Measurements from ENCODE around the gene DAZAP1. TPM values are rescaled to one million over a fixed set of nuclear protein-coding genes. Genes with fewer than 3 reads are reported as not detected.

The DAZAP1 gene
- total RNA-seq, 2 donors from 2014 or later: 154 to 179 TPM

- H3K27ac Mint-ChIP-seq: no peak overlapping the region
- no peaks in the 10 kb centered on the region for H3K27me3 ChIP-seq (ENCODE audit: control insufficient read depth, insufficient read depth, low read length, poor library complexity, severe bottlenecking)
- TF ChIP-seq CTCF (conservative IDR thresholded peaks at IDR 0.05): no peak
- 97 to 98% methylated on average over 48 to 52 of the region's 52 CpGs for WGBS, 2 experiments (ENCODE audit: insufficient coverage in 1 of 2, insufficient read length in 1 of 2)
- no peak overlapping the region for H3K27ac ChIP-seq (ENCODE audit: low read depth, low read length)
- H3K4me1 Mint-ChIP-seq: no peaks in the 10 kb centered on the region
- no peaks in the 10 kb centered on the region for H3K4me1 ChIP-seq (ENCODE audit: control insufficient read depth, insufficient read depth, low read length)
- H3K4me3 Mint-ChIP-seq: no peak overlapping the region
- H3K36me3 Mint-ChIP-seq (ENCODE audit: low read depth): peaks cover 48% of the 10 kb centered on the region
- DNase-seq: no peak
- H3K36me3 ChIP-seq (ENCODE audit: control insufficient read depth, insufficient read depth, low read length): peaks cover 60% of the 10 kb centered on the region
- no peaks in the 10 kb centered on the region for H3K27me3 Mint-ChIP-seq (ENCODE audit: insufficient read depth)
- H3K9ac ChIP-seq (ENCODE audit: extremely low read depth, low read length, poor library complexity, severe bottlenecking): no peak overlapping the region
- H3K9me3 Mint-ChIP-seq: no peaks in the 10 kb centered on the region
- H3K4me3 ChIP-seq (ENCODE audit: low read length): no peak overlapping the region
- no peaks in the 10 kb centered on the region for H3K9me3 ChIP-seq (ENCODE audit: control insufficient read depth, low read length)
These were observed 36.6 kb upstream of the DAZAP1 start for GRCh38 chr19:1370579-1371361.

- Mint-ChIP-seq H3K4me1 (no peaks in the 10 kb centered on the region), H3K36me3 (ENCODE audit: low read depth) (peaks cover 58% of the 10 kb centered on the region), H3K27ac (no peak overlapping the region), H3K27me3 (ENCODE audit: insufficient read depth) (no peaks in the 10 kb centered on the region), H3K4me3 (no peak overlapping the region), H3K9me3 (no peaks in the 10 kb centered on the region)
- Histone ChIP-seq H3K36me3 (ENCODE audit: control insufficient read depth, insufficient read depth, low read length) (peaks cover 53% of the 10 kb centered on the region), H3K9me3 (ENCODE audit: control insufficient read depth, low read length) (no peaks in the 10 kb centered on the region), H3K27me3 (ENCODE audit: control insufficient read depth, insufficient read depth, low read length, poor library complexity, severe bottlenecking) (no peaks in the 10 kb centered on the region), H3K9ac (ENCODE audit: extremely low read depth, low read length, poor library complexity, severe bottlenecking) (no peak overlapping the region), H3K27ac (ENCODE audit: low read depth, low read length) (no peak overlapping the region), H3K4me1 (ENCODE audit: control insufficient read depth, insufficient read depth, low read length) (no peaks in the 10 kb centered on the region), H3K4me3 (ENCODE audit: low read length) (no peak overlapping the region)
- TF ChIP-seq CTCF (conservative IDR thresholded peaks at IDR 0.05): no peak
- WGBS, 2 experiments (ENCODE audit: insufficient coverage in 1 of 2, insufficient read length in 1 of 2): 94 to 96% methylated on average over 10 to 20 of the region's 20 CpGs
- no peak for DNase-seq
These were observed 34.3 kb upstream of the DAZAP1 start for GRCh38 chr19:1373042-1373533.

DNA sequence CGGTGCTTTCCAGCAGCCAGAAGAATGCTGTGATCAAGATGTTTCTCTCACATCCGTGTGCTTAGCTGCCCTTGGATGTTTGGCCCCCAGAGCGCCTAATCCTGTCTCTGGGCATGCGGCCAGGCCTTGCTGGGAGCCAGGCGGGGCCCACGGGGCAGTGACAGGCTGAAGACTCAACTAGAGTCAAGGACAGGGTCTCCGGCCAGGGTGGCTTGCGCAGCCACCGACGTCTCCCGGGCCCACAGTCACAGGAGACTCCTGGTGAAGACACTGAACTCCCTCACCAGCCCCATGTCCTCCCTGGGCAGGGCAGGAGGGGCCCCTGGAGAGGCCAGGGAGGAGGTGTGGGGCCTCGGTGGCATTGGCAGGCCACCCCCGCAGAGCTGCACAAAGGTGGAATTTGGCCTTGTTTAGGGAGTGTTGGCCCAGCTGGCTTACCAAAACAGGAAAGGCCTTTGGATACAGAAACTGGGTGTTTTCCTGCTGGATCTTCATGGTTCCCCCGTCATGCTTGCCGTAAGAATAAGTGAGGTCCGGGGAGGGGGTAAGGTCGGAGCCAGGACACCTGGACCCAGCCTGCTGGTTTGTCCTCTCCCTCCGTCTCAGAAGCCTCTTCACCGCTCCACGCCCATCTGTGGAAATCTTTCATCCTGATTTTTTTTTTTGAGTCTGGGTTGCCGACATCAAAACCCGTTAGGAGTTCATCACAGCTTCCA, 33.7 kb upstream of the DAZAP1 start:
- Histone ChIP-seq H3K9me3 (ENCODE audit: control insufficient read depth, low read length) (no peaks in the 10 kb centered on the region), H3K4me3 (ENCODE audit: low read length) (no peak overlapping the region), H3K4me1 (ENCODE audit: control insufficient read depth, insufficient read depth, low read length) (no peaks in the 10 kb centered on the region), H3K27ac (ENCODE audit: low read depth, low read length) (no peak overlapping the region), H3K36me3 (ENCODE audit: control insufficient read depth, insufficient read depth, low read length) (peaks cover 51% of the 10 kb centered on the region), H3K27me3 (ENCODE audit: control insufficient read depth, insufficient read depth, low read length, poor library complexity, severe bottlenecking) (no peaks in the 10 kb centered on the region), H3K9ac (ENCODE audit: extremely low read depth, low read length, poor library complexity, severe bottlenecking) (no peak overlapping the region)
- Mint-ChIP-seq H3K9me3 (no peaks in the 10 kb centered on the region), H3K36me3 (ENCODE audit: low read depth) (peaks cover 56% of the 10 kb centered on the region), H3K27me3 (ENCODE audit: insufficient read depth) (no peaks in the 10 kb centered on the region), H3K27ac (no peak overlapping the region), H3K4me3 (no peak overlapping the region), H3K4me1 (no peaks in the 10 kb centered on the region)
- TF ChIP-seq CTCF (conservative IDR thresholded peaks at IDR 0.05): no peak
- DNase-seq: no peak
- WGBS, 2 experiments (ENCODE audit: insufficient coverage in 1 of 2, insufficient read length in 1 of 2): 95 to 99% methylated on average over 17 to 22 of the region's 22 CpGs

Data from endodermal cell (in vitro differentiated cells).